Retina (tissue), 1 donor: ENCODE data around the gene EIF4E1B.

Experiments
- DNase-seq: peaks from one replicate; pipeline ENCODE4 v3.0.0-alpha.2; 2016

Gene EIF4E1B

DNA sequence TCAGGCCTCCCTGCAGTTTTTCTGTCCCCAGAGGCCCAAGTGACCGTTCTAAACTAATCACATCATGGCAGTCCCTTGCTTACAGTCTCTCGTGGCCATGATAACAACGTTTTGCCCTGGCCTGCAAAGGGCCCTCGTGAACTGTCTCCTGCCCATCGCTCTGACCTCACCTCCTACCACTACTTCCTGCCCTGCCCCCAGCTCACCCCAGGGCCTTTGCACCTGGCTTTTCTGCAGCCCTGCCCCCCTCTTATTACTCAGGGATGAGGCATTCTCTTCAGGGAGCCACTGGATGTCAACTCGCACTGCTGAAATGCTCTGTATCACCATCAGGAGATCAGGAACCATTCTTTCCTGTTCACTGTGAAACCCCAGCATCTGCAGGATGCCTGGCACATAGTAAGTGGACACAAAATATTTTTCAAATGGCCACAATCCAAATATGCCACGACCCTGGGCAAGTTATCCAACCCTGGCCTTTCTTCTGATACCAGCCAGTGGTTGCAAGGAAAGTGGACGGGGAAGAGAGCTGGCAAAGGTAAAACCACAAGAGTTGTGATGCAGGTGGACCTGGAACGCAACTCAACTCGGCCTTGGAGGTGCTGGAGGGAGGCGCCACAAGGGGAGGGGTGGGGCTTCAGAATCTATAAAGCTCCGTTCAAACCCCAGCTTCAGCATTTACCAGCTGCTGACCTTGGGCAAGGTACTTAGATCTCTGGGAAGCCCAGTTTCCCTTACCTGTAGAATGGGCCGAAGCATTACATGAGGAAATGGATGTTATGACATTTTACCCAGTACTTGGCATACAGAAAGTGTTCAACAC is 1.9 kb upstream of the EIF4E1B start:
- DNase-seq, result no peak

DNA sequence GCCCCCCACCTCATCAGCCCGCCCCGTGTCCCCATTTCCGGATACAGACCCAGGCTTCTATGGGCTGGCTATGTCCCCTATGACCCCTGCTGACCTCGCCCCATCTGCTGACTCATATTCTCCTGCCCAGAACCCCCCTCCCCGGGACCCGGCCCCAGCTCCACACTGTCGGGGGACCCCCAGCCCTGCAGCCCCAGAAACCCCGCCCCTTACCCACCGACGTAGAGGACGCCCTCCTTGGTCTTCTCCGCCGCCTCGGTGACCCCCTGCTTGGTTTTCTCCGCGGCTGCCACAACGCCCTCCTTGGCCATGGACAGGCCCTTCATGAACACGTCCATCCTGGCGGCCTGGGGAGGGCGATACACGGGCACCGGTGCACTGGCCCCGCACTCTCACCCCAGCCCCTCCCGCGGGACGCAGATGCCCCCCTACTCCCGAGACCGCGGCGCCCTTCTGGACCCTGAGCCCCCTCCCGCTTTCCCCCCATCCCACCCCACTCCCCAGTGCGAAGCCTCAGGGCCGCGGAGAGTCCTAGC is 1.1 kb upstream of the EIF4E1B start:
- DNase-seq, result no peak

DNA sequence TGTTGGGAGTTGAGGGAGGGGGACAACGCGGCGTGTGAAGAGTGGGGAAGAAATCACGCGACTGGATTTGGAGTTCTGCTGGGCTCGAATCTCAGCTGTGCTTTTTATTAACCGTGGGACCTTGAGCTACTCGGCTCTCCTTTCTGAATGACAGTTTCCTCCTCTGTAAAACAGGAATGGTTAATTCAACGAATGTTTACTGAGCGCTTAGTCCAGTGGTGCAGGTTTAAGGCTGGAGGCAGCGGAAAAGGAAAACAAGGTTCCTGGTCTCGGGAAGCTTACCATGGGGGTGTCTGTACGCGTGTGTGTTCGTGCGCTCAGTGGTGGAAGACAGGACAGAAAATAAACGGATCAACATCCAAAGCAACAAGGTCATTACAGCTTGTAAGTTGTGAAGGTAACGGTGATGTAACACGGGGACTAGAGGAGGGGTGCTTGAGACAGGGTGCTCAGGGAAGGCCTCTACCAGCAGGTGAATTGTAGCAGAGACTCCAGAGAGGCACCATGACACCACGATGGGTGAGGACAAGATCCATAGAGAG is 277 bp downstream of the EIF4E1B start:
- DNase-seq, result no peak

DNA sequence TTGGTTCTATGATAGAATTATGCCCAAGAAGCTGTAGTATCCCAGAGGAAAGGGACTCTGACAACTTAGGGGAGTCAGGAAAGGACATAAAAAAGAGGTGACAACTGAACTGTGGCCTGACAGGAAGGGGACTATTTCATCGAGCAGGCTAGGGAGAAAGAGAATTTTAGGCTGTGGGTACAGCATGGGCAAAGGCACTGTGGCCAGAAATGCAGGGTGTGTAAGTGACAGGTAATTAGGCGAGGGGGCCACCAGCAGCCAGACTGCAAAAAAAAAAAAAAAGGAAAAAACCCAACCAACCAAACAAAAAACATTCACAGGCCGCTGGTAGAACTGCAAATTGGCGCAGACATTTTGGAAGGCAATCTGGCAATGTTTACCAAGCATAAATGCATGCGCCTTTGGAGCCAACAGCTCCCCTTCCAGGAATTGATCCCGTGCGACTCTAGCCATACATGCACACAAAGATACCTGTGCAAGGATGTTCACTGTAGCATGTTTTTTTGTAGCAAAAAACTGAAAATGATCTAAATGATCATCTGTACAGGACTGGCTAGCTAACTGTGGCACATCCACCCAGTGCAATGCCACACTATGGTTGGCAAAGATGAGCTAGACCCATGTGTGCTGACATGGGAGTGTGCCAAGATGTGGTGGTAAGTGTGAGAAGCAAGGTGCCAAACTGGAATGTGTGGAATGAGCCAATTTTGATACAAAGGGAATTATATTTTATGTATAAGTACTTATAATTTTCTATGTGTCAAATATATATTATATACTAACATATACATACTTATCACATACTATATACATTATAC is 1.1 kb downstream of the EIF4E1B start:
- DNase-seq, result no peak

DNA sequence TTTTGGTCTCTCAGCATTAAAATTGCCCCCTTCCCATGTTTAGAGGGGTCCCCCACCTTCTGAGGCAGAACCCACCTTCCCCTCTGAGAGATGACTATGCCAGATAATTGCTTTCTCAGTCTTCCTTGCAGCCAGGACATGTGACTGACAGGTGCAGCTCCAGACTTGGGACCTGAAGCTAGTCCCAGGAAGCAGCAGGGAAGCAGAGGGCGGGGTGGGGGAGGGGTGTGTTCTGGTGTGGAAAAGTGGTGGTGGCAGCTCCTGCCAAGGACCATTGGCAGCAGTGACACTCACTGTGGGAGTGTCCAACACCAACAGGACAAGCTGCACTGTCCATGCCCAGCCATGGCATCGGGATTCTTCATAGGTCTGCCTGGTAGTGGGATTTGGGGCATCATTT is 2.3 kb downstream of the EIF4E1B start:
- no peak for DNase-seq

DNA sequence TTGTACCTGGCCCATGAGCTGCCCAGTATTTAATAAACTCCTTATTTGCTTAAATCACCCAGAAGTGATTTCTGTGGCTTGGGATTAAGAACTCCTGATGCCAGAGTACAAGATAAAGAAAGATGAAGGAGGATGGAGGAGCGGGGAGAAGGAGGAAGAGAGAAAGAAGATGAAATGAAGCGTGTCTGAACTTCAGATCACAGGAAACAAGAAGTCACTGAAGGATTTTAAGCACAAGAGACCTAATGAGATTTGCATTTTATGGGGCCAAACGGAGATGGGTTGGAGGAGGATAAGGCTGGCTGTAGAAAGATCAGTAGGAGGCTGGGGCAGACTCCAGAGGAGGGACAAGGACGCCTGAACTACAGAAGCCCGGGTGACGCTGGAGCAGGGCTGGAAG is 3.1 kb downstream of the EIF4E1B start:
- DNase-seq, result no peak

DNA sequence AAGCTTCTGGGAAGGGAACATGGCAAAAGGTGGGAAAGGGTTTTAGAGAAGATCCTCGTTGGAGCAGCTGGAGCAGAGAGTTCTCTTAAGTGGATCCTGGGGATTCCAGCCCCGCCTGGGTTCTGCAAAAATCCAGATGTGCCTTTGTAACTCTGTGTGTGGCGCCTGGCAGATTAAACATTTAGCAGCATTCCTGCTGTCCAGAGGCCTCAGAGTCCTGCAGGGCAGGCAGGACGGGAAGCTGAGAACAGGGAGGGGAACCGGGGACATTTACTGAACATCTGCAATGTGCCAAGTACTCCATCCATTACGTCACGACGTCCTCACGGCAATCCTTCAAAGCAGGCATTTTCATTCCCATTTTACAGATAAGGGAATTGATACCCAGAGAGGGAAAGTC is 6.0 kb downstream of the EIF4E1B start:
- no peak for DNase-seq

DNA sequence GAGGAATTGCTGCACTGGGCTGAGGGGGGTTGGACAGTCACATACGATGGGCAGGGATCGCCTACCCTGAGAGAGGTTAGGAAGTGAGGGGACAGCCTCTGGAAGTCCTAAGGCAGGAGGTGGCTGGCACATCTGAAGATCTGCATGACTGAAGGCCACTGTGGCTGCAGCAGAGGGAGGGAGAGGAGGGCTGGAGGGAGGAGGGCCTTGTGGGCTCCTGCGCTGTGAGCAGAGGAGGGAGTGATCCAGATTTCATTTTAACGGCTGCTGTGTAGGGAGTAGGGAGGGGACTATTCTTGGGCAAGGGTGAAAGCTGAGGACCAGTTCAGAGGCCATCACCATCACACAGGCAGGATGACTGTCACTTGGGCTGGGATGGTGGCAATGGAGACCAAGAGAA is 7.1 kb downstream of the EIF4E1B start:
- DNase-seq, result no peak

DNA sequence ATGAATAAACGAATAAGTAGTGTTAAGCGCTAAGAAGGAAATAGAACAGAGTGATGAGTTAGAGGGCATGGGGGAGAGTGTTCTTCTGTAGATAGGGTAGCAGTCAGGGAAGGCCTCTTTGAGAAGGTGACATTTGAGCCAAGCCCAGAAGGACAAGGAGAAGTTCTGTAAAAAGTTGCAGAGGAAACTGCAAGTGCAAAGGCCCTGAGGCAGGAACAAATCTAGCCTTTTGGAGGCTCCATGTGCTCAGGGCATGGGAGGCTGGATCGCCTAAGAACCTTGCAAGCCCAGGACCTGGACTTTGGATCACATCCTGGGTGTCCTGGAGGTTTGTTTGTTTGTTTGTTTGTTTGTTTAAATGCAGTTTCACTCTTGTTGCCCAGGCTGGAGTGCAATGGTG is 8.0 kb downstream of the EIF4E1B start:
- no peak for DNase-seq

DNA sequence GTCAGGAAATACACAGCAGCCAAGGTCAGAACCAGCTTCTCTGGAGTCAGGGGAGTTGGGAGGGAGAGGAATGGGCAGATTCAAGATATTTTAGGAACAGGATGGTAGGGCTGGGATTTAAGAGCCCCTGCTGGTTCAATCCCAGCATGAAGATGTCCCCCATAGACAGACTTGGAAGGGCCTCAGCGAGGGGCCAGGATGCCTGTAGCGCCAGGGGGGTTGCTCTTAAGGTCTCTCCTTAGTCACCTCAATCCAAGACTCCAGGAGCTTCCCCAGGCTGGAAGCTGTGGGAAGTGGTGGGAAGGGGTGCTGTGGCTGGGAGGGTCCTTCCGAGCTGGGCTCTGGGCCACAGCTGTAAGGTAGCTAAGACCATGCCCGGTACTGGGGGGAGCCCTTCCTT is 8.7 kb downstream of the EIF4E1B start:
- no peak for DNase-seq

DNA sequence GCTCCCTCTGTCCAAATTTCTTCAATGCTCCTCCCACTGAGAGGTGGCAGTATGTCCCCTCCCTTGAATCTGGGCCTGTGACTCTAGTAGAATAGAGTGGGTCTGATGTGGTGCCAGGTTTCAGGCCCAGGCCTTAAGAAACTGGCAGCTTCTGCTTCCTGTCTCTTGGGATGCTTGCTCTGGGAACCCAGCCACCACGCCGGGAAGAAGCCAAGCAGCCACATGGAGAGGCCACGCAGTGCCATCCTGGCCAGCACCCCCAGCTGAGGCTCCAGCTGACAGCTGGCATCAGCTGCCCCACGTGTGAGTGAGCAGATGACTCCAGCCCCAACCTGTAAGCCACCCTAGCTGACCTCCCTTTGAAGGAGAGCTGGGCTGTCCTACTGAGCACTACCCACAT is 9.5 kb downstream of the EIF4E1B start:
- no peak for DNase-seq

DNA sequence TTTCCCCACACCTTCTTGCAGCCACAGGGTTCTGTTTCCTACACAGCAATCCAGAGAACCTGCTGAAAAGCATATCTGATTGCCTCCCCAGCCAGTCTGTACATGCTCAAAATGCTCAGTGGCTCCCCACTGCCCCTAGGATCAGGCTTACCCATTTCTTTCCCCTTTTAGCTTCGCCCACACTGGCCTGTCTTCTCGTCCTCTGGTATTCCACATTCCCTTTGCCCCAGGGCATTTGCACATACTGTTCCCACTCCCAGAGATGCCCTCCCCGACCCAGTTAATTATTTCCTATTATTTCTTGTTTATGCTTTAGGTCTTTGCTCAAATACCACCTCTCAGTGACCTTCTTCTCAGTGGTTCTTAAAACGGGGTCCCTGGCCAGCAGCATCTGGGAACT is 10.1 kb downstream of the EIF4E1B start:
- DNase-seq, result no peak

DNA sequence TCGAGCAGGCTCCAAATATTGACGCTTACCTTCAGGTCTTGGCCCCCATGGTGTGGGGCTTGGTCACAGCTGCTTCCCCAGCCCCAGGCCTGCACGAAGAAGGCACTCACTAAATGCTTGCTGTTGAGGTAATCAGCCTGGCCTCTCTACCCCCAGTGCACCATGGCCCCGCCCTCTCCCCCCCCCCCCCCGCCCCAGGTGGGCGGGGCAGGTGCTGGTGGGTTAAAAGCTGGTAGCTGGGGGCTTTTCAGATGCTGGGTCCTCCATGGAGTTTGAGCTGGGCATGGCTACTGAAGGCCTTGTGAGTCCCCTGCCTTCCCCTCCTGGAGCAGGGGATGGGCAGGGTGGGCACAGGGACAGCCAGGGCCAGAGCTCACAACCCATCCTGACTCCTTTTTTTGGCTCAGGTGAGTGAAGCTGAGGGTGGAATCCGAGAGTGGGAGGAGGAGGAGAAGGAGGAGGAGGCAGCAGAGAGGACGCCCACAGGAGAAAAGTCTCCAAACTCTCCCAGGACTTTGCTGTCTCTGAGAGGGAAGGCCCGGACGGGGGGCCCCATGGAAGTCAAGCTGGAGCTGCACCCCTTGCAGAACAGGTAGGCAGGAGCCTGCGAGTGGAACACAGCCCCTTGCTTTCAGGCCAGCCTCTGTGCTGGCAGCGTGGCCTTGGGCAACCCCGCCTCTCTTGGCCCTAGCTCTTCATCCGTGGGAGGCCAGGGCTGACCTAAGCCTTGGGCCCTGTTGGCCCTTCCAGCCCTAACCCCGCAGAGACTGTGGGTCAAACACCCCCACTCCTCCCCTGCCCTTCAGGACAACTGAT is 12.4 kb downstream of the EIF4E1B start:
- DNase-seq, result no peak

DNA sequence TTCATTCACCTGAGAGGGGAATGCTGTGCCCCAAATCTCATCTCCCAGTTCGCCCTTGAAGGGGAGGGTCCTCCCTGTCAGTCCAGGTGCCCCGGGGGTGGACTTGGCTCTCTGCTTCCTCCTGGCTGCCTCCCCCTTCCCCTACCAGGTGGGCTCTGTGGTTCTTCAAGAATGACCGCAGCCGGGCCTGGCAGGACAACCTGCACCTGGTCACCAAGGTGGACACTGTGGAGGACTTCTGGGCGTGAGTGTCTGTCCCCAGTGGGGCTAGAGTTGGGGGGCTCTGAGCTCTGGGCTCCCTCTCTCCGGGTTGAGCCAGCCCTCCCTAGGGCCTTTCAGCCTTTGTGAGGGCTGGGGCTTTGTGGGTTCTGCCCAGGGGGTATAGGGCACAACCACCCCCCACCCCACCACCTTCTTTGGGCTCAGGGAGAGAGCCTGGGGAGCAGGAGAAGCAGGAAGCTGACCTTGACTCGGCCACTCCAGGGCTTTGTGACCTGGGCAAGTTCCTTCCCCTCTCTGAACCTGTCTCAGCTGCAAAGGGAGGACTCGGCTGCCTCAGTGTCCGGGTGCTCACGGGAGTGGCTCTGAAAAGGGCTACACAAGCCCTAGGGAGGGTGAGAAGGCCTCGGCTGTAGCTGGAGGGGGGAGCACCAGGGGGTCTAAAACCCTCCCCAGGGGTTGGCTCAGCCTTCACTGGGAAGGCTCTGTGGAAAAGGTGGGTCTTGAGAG is 13.2 kb downstream of the EIF4E1B start:
- no peak for DNase-seq

DNA sequence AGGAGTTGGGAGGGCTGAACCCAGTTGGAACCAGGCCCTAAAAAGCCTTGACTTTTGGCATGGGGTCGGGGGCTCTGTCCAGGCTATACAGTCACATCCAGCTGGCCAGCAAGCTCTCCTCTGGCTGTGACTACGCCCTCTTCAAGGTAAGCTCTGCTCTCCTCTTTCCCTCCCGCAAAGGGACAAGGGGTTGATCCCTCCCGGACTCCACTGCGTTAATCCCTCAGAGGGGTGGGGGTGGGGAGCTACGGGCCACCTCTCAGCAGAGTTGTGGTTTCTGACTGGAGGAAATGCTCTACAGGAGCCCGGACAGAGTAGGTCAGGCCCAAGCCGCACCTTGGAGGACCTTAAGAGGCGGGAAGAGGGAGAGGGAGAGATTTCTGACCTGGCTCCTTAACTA is 13.8 kb downstream of the EIF4E1B start:
- DNase-seq, result no peak

DNA sequence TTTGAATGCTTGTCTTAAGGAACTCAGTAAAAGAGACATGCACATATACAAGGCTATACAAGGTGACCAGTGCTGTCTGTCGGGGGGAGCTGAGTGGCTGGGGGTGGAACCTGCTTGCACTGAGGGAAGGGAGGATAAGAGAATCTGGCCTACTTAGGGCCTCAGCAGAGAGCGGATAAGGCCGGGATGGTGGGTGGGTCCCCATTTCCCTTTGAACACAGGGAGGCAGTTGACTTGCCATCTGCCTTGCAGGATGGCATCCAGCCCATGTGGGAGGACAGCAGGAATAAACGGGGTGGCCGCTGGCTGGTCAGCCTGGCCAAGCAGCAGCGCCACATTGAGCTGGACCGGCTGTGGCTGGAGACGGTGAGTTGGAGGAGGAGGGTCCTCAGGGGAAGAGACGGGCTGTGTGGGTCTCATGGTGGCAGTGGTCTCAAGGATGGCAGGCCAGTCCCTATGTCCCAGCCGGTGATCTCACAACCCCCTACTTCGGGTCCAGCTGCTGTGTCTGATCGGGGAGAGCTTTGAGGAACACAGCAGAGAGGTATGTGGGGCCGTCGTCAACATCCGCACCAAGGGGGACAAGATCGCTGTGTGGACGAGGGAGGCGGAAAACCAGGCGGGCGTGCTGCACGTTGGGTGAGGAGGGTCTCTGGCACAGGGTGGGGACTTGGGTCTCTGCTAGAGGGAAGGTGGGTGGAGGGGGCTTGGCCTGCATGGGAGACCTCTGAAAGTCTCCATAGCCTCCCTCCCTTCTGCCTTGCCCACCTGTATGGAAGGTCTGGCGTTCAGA is 14.6 kb downstream of the EIF4E1B start:
- no peak for DNase-seq

DNA sequence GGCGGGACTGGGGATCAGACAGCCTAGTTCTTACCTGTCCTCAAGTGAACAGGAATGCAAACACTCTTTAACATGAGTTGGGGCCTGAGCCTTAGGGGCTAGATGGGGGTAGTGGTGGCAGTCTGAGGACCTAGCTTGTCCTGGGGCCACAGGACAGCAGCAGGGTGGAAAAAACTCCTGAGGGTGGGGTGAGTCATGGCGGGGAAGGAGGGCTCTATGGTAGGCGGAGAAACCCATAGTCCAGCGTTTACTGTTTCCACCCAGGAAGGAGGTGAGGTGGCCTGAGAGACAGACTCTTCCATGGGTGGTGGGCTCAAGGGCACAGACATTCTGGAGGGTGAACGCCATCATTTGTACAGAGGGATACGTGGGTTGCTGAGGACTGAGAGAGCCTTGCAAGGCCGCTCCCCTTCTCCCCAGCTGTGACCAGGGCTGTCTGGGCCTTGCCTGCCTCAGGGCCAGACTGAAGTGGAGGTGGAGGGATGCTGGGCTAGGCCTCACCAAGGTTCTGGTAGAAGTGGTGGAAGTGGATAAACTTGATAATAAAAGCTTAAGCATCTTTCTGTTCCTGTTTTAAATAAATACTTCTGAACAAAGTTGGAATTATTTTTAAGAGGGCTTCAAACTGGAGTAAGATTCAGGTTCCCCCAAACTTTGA is 15.7 kb downstream of the EIF4E1B start:
- no peak for DNase-seq

DNA sequence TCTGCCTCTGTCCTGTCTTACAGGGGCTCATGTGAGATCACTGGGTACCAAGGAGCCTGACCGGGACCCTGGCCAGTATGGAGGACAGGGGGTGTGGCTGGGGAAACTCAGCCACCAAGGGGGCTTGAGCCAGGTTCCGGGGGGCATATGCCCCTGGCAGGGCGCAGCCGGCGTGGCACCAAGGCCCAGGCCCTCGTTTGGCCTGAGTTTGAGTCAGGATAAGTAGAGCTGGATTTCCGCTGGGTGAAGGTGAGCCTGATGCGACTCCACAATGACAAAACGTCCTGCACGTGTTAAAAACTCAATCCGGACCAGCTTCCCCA is 16.2 kb downstream of the EIF4E1B start:
- no peak for DNase-seq

DNA sequence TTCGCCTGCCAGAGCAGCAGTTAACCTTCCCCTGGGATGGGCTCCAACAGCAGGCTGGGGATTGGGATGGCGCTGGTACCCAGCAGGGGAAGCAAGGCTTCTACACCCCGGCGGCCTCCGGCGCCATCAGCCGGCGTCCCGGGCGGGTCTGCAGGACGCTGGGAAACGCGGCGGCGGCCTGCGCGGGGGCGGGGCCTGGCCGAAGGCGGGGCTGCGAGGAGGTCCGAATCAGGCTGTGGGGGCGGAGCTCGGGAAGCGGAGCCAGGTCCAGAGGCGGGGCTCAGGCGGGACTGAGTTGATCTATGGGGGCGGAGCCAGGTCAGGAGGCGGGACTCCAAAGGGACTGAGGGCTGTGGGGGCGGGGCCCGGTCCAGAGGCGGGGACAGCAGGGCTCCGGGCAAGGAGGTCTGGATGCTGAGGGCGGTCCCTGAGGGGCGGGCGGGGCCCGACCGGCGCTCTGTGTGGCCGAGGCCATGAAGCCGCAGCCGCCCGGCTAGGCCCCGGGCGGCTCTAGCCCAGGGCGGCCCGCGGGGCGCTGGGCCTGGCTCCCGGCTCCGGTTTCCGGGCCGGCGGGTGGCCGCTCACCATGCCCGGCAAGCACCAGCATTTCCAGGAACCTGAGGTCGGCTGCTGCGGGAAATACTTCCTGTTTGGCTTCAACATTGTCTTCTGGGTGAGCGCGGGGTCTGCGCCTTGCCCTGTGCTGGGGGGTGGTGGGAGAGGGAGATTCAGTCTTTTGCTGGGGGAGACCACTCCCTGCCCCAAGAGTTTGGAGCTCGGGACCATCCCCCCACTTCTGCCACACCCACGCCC is 16.8 kb downstream of the EIF4E1B start, which contains the start of gene TSPAN17:
Gene TSPAN17 (plus strand): TSS at position 455 of the 813 bp plus-strand sequence. CDS start 132 bp downstream, at position 587.
- DNase-seq, result peak; percentile 98
